VCaP (cell line): Measurements from ENCODE around the gene IL1RAP.

Experiments
- H3K27ac ChIP-seq: fragments of 450-650 bp; 2 replicates; pipeline ENCODE4 v1.5.1; 2017
- TF ChIP-seq, protein P1 (sequence below): fragments of 450-650 bp; conservative IDR thresholded peaks from 2 replicates; pipeline ENCODE4 v1.5.1; 2017; ENCODE audit warnings: mild to moderate bottlenecking, moderate library complexity

Gene IL1RAP

DNA sequence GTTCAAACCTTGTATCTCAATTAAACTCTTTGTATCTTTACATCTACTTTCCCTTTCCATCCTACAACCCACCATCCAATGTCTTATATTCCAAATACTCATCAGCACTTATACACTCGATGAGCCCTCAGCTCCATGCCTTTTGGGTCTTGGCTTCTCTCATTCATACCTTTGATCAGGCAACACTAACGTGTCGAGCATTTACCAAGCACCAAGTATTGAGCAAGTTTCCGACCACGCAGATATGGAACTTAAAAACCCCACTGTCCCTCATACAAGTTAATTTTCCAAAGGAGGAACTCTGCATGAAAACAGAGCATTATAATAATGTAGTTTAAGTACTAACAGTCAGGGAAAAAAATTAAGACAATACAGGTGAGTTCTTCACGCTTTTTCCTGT, 102.8 kb downstream of the IL1RAP start:
- TF ChIP-seq, protein P1, sequence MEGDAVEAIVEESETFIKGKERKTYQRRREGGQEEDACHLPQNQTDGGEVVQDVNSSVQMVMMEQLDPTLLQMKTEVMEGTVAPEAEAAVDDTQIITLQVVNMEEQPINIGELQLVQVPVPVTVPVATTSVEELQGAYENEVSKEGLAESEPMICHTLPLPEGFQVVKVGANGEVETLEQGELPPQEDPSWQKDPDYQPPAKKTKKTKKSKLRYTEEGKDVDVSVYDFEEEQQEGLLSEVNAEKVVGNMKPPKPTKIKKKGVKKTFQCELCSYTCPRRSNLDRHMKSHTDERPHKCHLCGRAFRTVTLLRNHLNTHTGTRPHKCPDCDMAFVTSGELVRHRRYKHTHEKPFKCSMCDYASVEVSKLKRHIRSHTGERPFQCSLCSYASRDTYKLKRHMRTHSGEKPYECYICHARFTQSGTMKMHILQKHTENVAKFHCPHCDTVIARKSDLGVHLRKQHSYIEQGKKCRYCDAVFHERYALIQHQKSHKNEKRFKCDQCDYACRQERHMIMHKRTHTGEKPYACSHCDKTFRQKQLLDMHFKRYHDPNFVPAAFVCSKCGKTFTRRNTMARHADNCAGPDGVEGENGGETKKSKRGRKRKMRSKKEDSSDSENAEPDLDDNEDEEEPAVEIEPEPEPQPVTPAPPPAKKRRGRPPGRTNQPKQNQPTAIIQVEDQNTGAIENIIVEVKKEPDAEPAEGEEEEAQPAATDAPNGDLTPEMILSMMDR, result no peak
- no peak overlapping the region for H3K27ac ChIP-seq

DNA sequence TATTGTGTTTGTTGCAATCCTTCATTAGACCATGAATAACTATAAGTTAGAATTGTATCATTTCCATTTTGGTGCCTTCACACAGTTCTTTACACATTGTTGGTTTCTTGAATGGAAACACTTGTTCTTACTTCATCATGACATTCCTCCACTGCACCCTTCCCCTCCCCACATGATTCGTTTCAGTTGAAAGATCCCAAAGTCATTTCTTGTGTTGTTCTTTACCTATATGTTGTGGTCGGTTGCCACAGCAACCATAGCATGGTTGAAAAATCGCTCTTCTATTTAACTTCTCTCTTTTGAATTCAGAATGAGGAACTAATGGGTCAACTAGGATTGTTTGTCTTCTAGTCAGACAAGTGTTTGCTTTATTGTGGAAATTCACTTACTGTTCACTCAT, 103.3 kb downstream of the IL1RAP start:
- TF ChIP-seq, protein P1, result no peak
- H3K27ac ChIP-seq, result no peak overlapping the region

DNA sequence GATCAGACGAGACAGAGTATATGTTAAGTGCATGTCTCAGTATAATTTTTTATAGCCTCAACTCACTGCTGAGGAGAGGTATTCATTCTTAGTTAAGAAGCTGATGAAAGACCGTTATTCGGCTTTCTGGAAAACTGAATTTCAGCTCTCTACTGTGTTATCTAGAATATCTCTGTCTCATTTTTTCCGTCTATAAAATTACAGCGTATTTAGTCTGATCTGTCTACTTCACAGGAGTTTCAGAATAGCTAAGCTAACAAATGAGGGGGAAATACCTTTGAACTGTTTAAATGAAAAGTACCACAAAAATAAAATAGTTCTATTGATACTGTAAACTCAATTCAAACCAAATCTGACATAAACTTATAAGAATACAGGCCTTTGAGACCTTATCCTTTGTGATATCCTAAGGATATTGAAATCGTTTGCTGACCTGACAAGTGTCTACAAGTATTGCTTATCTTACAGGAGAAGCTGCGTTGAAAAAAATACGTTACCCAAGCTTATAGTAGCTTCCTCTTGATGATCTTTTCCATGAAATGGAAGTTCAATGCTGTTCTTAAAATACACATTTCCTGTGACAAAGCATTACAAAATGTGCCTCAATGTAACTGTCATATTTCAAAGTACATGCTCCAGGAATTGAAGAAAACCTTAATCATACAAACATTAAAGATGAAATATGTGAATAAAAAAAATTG, 104.6 kb downstream of the IL1RAP start:
- TF ChIP-seq, protein P1, result no peak
- no peak overlapping the region for H3K27ac ChIP-seq

DNA sequence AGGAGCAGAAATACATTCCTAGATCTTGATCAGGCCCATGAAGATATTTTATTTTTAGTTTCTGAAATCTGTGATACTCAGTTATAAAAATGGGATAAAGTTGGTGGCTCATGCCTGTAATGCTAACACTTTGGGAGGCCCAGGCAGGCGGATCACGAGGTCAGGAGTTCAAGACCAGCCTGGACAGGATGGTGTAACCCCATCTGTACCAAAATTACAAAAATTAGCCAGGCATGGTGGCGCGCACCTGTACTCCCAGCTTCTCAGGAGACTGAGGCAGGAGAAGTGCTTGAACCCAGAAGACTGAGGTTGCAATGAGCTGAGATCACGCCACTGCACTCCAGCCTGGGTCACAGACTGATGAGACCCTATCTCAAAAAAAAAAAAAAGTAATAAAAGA, 105.5 kb downstream of the IL1RAP start:
- no peak overlapping the region for H3K27ac ChIP-seq
- TF ChIP-seq, protein P1, result no peak

DNA sequence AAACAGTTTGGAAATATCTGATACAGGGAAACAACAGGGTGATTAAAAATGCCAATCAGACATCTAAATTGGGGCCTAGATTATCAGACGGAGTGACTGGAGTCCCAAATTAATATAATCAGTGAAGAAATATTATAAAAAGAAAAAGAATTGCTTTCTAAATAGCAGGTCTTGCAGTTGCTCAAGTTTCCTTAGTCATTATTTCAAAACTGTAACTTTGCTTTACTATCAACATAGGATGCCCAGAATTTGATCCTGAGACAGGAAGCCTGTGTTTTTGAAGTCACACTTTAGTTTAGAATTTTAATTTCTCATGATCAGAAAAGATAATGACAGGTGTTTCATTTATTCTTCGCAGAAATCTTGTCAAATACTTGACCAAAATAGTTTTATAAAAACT, 105.9 kb downstream of the IL1RAP start:
- TF ChIP-seq, protein P1, result no peak
- H3K27ac ChIP-seq, result no peak overlapping the region

DNA sequence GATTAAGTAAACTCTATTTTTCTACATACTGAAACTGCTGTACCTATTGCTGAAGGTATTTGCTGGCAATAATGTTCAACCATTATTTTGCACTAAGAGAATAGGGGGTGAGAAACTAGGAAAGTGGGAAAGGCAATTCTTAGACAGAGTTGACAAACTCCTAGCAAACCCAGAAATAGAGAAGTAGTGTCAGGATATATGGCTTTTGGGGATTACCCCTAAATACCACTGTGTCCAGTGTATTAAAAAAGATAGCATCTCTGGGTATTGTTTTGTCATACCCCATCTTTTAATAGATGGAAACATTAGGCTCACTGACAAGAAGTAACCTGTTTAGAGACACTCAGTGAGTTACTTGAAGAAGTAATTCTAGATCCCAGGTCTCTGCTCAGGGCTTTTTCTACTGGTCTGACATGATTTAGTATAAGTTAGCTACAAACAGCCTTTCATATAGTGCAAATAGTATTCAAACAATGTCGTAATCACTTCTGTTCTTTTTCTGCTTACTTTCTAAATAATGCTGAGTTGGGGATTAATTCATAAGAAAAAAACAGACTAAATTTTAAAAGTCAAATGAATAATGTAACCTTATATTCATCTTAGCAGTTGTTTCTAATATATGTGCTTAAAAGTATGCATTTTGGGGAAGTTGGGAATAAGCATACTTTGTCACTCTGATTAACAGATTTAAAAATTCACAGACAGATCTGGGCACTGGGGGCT, 107.2 kb downstream of the IL1RAP start:
- TF ChIP-seq, protein P1, result no peak
- H3K27ac ChIP-seq, result no peak overlapping the region

DNA sequence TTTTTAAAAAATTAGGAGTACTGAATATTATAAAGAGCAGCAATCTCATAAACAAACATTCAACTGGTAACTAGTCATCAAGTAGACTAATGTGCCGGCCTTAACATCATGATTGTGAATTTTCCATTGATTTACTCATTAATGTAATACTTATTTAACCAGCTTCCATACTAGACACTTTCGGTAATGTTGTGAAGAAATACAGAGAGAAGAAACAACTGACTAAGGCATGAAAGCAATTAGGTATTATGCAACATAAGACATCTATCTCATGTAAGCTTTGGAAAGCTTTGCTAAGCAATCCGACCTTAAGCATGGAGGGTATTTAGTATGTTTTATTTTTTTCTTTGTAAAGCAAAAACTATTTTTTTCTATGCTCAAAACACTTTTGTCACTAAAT, 108.0 kb downstream of the IL1RAP start:
- TF ChIP-seq, protein P1, result no peak
- H3K27ac ChIP-seq, result no peak overlapping the region
